DMS79 (cell line): ENCODE results near the gene TIGD6.
"Not testable (repeated sequence)": the region's sequence is repeated elsewhere in the genome, so short reads cannot be mapped to it uniquely, and the experiment has no call there.

Source experiments
- DNase-seq: peaks from one replicate; lab custom pipeline; 2025; lab: John Stamatoyannopoulos, UW

TIGD6 gene

DNA sequence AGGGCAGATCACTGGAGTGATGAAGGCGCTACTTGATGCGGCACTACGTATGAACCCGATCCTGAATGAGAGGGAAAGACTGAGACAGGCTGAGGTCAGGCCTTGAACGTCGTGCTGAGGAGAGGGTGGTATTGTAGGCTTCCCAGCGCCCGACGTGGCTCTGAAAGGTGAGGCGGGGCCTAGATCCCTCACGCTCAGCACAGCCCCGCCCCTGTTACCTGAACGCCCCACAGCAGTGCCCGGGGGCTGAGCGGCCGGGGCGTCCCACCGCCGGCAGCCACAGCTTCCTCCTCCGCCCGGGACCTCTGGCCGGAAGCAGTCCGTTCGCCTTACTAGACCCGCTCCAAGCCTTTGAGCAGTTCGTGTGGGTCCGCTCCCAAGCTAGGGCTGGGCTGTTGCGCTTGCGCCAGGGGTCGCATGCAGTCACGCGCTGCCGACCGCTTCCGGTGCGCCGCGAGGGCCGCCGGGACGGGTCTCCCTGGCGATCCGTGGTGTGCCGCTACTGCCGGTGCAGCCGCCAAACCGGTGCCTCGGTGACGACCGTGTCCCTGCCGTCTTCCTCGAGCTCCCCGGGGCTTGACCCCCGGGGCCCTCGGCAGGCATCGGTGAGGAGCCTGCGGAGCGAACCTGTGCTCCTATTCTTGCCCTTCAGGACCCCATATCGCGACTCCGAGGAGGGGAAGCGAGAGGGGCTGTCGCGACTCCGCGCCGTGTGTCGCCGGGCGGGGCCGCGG is at the start of gene TIGD6, which contains the start of gene HMGXB3:
TSS of gene TIGD6 (minus strand) at position 399 of the 734 bp plus-strand sequence. CDS start 4,306 bp downstream, outside the sequence.
TSS of gene HMGXB3 (plus strand) at position 484 of the 734 bp plus-strand sequence. CDS start 4,114 bp downstream, outside the sequence.
- peak; percentile 75 for DNase-seq

DNA sequence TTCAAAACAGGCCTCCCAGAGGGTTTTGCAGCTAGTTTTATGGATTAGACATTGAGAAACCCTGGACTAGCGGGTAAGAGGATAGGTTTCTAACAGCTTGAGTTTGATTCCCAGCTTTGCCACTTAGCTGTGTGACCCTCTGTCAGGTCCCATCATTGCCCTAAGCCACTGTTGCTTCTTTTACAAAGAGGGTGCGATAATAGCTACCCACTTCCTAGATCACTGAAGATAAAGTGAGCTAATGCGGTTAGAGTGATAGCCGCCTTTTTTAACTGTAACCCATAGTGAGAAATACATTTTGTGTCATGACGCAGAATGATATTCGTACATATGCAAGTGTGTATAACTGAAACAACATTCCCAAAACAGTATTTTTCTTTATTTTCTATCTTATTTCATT is 45.6 kb upstream of the TIGD6 start:
- DNase-seq, result no peak

DNA sequence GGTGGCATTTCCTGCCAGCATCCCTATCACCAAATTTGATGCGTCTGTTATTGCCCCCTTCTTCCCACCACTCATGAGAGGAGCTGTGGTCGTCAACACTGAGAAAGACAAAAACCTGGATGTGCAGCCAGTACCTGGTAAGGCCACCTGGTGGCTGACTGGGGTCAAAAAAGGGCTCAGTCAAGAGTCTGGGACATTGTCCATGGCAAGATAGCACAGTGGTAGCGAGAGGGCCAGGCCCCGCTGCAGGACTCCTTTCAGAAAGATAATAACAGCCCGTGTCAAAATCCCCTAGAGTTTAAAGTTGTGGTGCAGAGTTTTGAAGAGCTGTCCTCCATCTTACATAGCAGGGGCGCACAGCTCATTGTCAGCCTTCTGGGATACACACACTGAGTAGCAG is 45.1 kb upstream of the TIGD6 start:
- no peak for DNase-seq

DNA sequence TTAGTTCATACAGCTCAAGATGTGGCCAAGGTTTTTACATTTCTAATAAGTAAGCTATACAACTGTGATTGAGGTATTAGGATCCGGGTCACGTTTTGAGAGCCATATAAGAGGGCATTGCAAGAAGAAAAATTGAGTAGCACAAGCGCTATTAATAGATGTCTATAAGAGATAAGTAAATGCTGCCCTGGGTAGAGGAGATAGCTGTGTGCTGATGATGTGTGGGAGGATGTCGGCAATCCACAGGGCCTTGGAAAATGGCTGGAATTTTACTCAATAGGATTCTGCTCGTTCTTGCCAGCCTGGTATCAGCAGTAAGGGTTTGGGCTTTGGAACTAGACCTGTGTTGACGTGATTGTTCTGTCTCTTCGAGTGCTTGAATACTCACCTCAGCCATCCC is 44.3 kb upstream of the TIGD6 start:
- no peak for DNase-seq

DNA sequence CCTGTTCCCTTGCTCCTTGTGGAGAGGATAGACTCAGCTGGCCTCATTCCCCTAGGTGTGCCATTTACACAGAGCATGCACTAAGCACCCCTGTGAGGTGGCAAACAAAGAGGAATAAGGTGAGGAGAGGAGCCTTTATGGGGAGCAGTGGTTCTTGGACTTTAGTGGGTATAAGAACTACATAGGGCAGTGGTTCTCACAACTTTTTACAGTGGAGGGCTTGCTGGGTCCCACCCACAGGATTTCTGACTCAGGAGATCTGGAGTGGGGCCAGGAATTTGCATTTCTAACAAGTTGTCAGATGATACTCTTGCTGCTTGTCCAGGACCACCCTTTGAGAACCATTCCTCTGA is 43.9 kb upstream of the TIGD6 start:
- DNase-seq, result no peak

DNA sequence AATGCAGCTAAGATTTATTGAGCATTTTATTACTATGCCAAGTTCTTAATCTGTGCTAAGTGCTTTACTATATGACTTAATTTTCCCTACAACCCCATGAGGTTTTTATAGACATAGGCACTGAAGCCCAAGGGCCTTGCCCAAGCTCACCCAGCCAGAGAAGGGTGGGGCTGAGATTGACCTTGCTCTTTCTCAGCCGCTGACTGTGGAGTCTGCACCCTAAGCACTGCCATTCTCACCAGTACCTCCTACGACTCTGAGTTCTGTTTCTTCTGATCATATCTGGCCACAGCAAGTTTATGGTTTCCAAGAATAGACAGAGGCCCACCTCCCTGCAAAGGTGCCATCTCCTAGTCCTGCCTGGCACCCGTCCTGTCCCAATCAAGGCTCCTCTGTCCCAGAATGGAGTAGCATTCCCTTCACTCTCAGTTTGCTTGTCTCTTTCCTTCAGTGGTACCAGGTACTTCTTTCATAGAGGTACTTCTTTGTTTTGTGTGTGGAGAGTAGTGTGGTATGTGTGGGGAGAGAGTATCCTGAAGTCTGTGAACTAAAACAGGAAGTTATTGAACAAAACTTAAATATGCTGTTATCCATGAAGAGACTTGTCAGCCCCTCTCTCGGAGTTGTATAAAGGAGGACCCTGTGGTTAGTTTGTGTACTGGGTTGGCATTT is 43.3 kb upstream of the TIGD6 start:
- DNase-seq, result no peak

DNA sequence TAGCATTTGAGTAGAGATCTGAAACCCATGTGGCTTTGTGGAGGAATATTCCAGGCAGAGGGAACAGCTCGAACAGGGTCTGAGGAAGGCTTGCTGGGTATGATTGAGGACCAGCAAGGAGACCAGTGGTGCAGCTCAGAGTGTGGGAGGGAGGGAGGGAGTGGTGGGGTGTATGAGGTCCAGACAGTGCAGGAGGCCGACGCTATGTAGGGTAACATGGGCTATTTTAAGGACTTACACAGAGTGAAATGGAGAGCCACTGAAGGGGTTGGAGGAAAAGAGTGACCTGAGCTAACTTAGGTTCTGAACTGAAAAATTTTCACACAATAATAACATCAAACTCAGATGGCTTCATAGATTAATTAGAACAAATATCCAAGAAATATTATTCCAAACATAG is 42.0 kb upstream of the TIGD6 start:
- DNase-seq, result no peak

DNA sequence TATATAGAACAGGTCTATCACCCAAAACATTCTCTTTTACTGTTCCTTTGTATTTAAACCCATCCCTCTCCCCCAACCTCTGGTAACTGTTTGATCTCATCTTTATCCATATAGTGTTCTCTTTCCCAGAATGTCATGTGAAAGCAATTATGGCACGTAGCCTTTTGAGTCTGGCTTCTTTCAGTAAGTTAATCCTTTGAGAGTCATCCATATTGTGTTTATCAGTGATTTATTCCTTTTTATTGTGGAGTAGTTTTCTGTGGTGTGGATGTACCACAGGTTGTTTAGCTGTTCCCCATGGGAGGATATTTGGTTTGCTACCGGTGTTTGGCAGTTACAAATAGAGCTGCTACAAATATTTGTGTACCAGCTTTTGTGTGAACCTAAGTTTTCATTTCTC is 38.1 kb upstream of the TIGD6 start:
- DNase-seq, result no peak

DNA sequence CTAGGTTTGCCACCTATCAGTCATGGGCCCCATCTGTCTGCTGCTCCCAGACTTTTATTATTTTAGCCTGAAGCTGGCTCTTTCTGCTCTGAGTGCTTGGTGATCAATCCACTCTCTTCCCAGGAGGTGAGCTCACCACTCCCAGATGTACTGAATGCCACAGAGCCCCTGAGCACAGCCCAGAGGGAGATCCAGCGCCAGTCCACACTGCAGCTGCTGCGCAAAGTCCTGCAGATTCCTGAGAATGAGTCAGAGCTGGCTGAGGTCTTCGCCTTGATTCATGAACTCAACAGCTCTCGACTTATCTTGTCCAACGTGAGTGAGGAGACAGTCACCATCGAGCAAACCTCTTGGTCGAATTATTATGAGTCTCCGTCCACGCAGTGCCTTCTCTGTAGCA is 36.1 kb upstream of the TIGD6 start:
- no peak for DNase-seq

DNA sequence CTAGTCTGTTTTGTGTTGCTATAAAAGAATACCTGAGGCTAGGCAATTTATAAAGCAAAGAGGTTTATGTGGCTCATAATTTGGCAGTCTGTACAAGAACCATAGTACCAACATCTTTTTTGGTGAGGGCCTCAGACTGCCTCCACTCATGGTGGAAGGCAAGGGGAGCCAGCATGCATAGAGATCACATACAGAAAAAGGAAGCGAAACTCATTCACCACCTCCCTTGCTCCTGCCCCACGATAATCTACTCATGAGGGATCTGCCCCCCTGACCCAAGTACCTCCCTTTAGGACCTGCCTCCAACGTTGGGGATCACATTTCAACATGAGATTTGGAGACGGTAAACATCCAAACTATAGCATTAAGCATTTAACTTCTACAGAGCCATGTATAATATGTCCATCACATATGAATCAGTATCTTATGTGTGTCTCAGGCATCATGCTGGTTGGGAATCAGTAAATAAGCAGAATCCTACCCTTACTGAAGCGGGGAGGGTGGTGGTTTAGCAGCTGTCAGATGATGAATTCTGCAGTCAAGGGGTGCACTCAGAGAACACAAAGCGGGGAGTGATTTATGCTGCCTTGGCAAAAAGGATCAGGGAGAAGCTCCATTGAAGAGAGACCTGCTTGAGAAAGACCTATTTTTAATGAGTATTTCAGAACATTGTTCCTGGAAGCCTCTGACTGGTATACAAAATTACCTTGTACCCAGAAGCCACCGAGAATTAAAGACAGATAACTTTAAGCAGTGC is 34.9 kb upstream of the TIGD6 start:
- no peak for DNase-seq

DNA sequence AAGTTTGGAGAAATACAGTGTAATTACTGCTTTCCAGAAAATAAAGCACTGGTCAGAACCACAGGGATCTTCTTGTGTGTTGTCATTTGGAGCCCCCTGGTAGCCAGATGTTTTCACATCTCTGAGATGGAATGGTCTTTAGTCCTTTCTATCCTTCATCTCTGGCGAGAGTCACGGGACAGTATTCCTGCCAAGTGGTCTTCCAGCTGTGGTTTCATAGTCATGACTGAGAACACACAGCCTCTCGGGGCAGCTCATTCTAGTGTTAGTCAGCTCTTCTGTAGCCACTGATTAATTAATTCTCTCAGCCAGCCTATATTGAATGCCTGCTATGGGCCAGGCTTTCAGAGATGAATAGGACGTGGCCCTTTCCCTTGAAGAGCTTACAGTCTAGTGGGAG is 34.2 kb upstream of the TIGD6 start:
- DNase-seq, result no peak

DNA sequence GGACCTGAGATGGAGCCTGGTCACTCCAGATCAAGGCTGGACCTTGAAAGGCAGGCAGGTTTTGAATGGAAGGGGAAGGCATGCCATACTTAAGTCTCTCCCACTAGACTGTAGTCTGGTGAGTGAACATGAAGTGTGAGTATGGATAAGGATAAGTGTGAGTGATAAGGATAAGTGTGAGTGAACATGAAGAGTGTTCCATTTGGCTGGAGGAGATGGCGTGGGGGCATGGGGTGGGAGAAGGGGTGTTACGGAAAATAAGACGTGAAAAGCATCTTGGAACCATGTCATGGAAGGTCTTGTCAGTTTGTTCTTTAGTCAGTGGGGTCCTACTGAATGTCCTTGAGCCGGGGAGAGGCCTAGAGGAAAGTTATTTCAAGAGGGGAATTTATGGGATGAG is 32.9 kb upstream of the TIGD6 start:
- no peak for DNase-seq

DNA sequence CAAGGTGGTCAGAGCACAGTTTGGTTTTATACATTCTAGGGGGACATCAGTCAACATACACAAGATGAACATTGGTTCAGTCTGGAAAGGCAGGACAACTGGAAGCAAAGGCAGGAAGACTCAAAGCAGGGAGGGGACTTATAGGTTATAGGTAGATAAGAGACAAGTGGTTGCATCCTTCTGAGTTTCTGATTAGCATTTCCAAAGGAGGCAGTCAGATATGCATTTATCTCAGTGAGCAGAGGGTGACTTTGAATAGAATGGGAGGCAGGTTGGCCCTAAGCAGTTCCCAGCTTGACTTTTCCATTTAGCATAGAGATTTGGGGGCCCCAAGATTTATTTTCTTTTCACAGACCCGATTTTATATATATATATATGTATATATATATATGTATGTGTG is 27.6 kb upstream of the TIGD6 start:
- not testable (repeated sequence) for DNase-seq

DNA sequence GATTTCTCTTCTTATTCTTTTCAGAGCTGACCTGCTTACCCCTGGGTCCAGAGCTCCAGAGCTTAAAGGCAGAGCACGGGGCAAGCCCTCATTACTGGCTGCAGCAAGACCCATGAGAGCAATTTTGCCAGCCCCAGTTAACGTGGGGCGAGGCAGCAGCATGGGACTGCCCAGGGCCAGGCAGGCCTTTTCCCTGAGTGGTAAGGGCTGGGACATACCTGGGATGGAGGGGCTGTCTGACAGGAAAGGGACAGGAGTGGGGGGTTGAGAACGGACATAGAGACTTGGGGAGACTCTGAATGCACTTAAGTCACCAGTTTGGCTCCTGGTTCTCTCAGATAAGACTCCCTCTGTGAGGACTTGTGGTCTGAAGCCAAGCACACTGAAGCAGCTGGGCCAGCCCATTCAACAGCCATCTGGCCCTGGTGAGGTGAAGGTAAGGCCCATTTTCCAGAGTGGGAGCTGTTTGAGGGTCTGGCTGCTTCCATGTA is 26.3 kb upstream of the TIGD6 start:
- no peak for DNase-seq

DNA sequence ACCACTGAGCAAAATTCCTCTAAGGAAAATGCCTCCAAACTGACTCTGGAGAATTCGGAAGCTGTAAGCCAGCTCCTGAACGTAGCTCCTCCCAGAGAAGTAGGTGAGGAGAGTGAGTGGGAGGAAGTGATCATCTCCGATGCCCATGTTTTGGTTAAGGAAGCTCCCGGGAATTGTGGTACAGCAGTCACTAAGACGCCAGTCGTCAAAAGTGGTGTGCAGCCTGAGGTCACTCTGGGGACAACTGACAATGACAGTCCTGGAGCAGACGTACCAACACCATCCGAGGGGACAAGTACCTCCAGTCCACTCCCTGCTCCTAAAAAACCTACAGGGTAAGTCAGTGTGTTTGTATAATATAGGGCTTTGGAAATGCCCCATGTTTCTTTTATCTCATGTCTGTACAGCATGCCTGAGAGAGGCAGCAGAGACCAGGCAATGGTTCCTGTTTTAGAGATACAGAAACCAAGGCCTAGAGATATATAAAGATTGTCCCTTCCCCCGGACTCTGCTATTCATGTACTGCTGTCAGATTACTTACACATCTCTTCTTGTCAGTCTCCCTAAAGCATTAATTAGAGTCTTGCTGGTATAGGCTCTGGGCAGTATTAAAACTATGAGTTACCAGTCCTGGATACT is 24.0 kb upstream of the TIGD6 start:
- no peak for DNase-seq

DNA sequence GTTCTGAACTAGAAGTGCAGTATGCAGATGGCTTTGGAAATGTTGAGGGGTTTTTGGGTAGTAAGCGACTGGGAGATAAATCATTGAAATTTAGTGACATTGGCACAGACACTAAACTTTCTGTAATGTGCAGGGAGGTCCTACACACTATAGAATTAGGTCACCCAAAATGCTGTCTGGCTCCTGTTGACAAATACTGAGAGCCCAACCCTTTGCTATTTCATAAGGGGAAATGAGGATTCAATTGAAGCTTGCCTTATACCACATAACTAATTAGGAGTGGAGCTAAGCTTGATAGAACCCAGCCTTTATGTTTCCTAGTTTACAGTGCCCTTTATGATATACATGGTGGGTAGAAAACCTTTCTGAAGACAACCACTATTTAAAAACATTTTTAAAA is 22.7 kb upstream of the TIGD6 start:
- DNase-seq, result no peak

DNA sequence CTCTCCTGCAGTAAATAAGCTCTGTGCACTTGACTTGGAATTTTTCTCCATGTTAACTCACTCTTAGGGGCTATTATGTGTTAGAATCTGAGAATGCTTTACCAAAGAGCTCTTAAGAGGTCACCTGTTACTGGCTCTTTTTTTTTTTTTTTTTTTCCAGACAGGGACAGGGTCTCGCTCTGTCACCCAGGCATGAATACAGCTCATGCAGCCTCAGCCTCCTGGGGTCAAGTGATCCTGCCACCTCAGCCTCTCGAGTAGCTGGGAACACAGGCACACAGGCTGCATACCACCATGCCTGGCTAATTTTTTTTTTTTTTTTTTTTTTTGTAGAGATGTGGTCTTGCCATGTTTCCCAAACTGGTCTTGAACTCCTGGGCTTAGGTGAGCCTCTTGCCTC is 22.2 kb upstream of the TIGD6 start:
- no peak for DNase-seq

DNA sequence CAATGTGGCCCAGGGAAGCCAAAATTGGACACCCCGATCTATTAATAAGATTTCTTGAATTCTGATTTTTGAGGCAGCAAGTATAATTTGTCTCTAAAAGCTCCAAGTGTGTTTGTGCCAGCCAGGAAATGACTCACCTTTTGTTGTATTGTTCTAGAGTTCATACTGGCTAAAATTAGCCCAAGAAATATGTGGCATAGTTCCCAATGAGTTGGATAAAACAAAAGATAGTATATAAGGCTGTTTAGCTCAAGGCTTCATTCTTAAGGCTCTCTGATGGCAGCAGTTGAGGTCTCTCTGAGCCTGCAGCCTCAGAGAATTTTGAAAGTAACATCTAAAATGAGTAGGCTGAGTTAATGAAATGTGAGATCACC is 21.7 kb upstream of the TIGD6 start:
- DNase-seq, result no peak

DNA sequence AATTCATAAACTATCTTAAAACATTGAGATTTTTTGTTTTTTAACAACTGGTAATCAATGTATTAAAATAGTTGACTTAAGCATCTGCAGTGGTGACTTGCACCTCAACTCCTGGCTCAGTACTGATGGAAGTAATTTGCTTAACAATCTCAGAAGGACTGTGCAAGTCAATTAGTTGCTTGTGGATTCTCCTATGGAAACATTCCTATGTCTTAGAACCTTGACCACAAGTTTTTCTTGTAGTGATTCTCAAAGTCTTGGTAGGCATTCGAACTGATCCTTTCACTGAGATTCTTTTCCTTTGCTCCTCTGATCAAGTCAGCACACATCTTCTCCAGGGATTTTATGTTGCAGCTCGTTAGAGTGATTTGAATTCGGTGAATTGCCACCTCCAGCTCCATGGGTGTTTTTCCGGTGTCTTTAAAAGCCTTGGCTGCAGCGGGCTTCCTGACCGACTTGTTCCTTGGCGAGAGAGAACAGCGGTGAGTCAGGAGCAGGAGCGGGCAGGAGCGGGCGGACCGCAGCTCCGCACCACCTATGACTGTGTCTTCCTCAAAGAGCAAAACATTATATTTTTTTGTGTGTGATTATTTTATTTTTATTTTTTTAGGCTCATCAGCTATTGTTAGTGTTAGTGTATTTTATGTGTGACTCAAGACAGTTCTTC is 21.2 kb upstream of the TIGD6 start:
- no peak for DNase-seq

DNA sequence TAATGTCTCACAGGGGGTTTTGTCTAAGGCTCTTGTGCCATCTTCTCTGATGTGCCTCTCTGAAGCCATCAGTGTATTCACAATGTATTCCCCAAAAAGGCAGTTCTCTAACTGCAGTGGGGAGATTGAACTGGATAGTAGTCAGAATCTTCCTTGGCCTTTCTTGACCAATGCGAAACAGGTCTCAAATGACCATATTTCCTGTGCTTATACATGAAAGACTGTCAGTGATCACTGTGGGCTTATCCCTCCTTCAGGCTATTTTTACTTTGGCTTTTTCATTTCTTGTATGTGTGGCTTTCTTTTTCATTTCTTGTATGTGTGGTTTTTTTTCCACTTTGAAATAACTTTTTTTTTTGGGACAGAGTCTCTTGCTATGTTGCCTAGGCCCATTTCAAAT is 19.8 kb upstream of the TIGD6 start:
- DNase-seq, result no peak

DNA sequence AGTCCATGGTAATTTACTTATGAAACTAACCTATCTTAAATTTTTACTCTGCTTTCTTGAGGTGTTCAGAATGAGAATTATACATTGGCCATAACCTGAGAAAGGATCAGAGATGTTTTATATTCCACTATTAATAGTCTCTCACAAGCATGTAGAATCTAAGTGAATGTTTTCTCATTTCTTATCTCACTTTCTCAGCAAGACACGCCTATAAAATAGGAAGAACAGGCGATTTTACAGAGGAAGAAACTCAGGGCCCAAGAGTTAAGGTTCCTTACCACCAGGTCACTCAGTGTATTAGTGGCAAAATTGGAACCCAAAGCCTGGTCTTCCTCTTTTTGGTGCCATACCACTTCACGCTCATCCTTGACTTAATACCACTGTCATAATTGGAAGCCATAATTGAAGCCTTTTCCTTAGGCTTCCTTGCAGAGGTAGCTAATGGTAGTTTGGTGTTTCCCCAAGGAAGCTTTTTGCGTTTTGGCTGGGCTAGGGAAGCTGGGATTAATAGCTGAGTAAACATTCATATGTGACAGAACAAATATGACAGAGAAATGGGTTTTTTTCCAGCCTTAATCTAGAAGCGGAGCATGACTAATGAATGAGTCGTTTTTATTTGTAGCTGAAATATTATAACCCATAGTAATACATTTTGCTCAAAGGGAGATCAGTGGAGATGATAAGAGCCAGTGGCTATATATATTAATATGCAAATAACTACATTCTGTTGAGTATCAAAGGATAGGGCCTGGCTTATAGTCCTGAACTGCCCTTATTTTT is 17.0 kb upstream of the TIGD6 start:
- DNase-seq, result no peak
